Measurements from ENCODE around the gene USP2.

USP2 gene

GRCh38 chr11:119363081-119363850 is 18.2 kb downstream of the USP2 start:
- peak; percentile 76 for DNase-seq (ENCODE audit: low spot score)

DNA sequence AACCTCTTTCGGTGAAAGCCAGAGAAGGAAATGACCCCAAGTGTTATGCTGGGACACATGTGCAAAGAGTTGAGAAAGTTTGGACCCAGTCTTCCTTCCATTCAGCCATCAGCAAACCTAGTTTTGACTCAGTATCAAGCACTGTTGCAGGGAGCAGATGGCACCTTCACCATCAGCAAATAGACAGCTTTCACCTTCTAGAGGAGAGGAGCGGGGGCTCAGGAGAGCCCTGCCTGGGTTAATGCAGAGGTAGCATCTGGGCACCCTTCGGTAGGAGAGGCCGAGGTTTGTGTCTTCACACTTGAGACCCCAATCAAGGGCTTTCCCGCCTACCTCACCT is 18.8 kb downstream of the USP2 start:
- peak; percentile 82 for DNase-seq (ENCODE audit: low spot score)

GRCh38 chr11:119361941-119362725 is 19.4 kb downstream of the USP2 start:
- no peak for DNase-seq (ENCODE audit: low spot score)

DNA sequence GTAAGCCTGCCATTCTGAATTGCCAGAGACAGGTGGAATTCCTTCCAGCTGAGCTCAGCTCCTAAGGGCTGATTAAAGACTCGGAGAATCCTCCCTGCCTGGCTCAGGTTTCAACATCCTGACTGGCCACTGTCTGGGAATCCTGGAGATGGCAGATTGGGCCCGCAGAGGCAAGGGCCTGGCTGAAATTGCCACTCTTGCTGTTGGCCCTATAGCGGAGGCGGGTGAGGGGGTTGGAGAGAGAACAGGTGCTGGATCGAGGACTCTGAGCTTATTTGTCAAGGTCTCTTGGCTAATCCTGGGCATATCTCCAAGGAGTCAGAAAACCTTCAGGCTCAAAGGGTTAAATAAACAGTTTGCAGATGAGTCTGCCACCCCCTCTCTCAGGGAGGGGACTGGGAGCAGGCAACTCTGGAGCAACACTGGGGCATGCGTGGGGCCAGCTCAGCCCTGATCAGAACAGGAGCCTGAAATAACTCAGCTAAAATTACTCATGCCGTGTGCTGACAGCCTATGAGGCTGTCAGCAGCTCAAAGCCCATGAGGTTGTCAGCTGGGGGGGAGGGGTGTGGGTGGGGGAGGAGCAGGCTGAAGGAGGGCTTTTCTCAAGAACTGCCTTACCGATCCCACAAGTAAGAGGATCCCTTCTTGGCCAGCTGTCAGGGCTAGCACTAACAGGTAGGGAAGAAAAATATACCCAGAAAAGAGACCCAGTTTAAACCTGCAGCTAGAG is 20.3 kb downstream of the USP2 start:
- DNase-seq (ENCODE audit: low spot score), result peak; percentile 70

DNA sequence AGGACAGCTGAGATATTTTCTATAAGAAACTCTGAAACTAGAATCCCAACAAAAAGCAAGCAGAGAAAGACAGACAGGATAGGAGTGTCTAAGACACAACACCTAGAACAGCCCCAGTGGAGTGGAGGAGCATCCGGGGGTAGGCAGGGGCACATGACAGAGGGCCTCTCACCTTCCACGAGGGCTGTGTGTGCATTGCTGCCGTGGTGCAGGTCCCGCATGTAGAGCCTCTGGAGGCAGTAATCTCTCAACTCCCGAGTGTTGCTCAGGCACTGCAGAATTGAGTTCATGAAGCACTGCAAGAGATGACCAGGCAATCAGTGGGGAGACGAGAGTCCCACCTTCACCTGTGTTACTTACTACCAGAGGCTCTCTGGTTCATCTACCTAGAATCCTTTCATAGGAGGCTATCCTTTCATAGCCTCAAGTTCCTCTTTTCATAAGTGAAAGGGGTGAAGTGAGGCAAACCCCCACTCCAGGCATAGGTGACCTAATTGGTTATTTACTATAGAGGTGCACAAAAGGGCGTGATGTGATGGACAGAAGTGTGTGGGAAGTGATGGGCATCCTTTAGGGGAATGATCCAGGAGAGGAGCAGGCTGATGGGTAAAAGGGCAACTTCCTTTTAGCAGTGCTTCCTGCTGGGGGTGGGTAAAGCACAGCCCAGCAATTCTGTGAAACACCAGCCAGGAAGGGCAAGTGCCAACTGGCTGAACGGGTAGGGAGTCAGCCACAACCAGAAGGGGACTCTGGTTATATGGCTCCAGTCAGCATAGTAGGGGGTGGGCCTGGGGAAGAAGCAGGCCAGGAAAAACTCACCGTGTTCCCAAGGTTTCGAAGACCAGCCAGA is 21.9 kb downstream of the USP2 start:
- DNase-seq (ENCODE audit: low spot score), result no peak

DNA sequence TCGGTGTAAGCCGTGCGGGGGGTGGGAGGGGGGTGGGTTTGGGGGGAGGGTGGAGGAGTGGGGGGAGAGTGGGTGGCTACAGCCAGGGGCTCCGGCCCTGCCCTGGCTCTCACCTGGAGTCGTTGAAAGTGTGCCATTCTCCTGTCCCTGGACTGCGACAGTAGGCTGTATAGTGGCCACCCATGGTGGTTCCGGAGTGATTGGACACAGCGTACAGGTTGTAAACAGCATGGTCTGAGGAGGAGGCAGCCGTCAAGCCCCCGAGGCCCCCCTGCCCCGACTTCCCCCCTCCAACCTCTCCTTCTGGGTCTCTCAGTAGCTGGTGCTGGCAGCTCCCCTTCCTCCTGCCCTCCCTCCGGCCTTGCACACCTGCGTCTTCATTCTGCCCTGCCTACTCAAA is 24.4 kb downstream of the USP2 start:
- no peak for DNase-seq (ENCODE audit: low spot score)

GRCh38 chr11:119356349-119357031 is 25.0 kb downstream of the USP2 start:
- DNase-seq (ENCODE audit: low spot score), result peak; percentile 72

GRCh38 chr11:119355091-119355843 is 26.2 kb downstream of the USP2 start:
- no peak for DNase-seq (ENCODE audit: low spot score)

DNA sequence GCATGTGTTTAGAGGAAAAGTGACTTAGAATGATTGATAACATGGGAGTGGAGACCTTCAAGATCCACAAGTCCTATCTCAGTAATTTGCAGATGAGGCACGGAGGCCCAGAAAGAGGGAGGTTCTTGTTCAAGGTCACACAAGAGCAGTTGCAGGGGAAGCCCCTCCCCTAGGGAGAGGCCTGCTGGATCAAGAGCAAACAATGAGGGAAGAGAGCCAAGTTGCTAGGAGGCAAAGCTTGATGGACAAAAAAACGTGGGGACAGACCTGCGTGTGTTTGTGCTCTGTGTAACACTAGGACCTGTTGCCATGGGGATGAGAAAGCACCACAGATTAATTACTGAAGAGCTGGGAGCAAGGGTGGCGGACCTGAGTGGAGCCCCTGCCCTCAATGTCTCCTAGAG is 28.6 kb downstream of the USP2 start:
- DNase-seq (ENCODE audit: low spot score), result no peak

GRCh38 chr11:119351232-119351631 is 30.3 kb downstream of the USP2 start:
- DNase-seq (ENCODE audit: low spot score), result no peak

DNA sequence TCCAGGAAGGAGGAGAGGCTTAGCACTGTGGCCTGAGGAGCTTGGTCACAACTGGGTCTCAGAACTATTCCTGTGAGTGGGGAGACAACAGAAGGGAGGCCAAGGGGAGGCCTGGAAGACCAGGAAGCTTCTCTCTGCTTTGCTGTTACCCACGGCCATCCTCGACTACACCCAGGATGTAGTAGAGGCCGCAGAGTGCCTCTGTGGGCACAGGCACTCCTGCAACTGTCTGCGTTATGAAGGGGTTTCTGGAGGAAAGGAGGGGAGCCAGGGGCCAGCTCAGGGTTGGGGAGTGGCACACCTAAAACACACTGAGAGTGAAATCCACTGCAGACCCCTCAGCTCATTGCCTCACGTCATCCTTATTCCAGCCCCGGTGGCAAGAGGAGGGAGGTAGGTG is 31.2 kb downstream of the USP2 start:
- DNase-seq (ENCODE audit: low spot score), result no peak

DNA sequence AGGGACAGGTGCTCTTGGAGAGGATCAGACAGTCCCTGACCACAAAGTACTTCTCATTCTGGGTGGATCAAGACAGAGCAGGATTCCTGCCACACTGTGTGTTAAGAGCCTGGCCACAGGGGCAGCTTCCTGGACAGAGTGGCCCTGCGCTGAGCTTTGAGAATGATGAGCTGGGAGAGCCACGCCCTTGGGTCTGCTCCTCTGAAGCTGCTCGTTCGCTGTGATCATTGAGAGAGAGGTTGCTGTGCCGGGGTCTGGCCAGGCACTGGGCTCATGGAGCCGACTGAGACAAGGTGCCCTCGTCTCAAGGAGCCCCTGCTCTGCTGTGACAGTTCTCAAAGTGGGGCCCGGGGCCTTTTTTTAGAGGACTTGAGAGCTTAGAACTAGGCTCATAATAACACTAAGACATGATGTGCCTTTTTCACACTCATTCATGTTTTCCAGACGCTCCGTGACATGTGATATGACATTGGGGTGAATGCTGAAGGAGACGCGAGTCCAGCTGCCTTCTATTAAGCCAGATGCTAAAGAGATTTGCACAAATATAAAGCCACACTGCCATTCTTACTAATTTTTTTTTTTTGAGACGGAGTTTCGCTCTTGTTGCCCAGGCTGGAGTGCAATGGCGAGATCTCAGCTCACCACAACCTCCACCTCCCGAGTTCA is 33.4 kb downstream of the USP2 start:
- DNase-seq (ENCODE audit: low spot score), result no peak

- DNase-seq (ENCODE audit: low spot score), result no peak
Observed at GRCh38 chr11:119347242-119347641, 34.2 kb downstream of the USP2 start.

GRCh38 chr11:119346605-119347004 is 34.9 kb downstream of the USP2 start, which contains the start of gene MFRP:
TSS of gene MFRP (minus strand) at chr11:119346705. CDS start at chr11:119346513, 192 bp downstream.
- no peak for DNase-seq (ENCODE audit: low spot score)

GRCh38 chr11:119345685-119346084 is 35.8 kb downstream of the USP2 start:
- DNase-seq (ENCODE audit: low spot score), result no peak

DNA sequence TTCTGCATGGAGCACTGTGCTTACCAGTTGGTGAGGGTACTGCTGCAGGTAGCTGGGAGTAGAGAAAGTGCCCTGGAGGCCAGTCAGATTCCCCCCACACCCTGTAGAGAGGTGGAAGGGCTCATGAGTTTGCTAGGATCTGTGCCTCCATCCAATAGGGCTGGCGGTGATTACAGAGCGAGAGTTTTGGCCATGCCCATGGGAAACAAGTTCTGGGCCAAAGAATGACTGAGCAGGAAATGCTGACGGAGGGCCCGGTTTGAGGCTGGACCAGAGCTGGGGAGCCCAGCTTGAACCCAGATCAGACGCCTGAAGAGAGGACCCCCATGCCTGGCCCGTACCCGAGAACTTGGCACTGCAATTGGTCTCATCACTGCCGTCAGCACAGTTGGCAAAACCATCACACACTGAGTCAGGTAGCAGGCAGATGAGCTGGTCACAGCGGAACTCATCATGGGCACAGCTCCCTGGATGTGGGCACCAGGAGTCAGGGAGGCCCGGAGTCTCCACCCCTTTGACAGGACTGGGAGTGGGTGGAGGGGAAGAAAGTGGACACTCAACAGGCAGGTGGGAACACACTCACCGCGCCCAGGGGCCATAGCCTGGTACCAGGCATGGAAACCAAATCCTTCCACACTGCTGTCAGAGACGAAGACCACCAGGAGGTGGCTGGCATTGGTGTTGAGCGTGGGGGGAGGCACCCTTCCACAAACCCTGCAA is 37.0 kb downstream of the USP2 start:
- no peak for DNase-seq (ENCODE audit: low spot score)

DNA sequence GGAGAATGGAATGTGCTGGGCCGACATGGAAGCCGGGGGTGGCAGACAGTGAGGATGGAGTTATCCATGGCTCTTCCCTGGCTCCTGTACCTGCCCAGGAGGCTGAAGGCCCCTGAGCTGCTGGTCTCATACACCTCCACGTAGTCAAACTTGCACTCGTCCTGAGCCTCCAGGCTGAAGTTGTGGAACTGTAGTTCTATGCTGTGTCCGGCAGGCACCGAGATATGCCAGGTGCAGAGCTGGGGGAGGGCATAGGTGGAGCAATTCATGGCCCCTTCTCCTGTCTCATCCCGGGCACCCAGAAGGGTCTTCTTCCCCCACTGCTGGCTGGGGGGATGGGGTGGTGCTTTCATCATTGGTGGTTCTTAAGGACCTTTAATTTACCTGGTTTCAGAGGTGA is 37.8 kb downstream of the USP2 start:
- no peak for DNase-seq (ENCODE audit: low spot score)

DNA sequence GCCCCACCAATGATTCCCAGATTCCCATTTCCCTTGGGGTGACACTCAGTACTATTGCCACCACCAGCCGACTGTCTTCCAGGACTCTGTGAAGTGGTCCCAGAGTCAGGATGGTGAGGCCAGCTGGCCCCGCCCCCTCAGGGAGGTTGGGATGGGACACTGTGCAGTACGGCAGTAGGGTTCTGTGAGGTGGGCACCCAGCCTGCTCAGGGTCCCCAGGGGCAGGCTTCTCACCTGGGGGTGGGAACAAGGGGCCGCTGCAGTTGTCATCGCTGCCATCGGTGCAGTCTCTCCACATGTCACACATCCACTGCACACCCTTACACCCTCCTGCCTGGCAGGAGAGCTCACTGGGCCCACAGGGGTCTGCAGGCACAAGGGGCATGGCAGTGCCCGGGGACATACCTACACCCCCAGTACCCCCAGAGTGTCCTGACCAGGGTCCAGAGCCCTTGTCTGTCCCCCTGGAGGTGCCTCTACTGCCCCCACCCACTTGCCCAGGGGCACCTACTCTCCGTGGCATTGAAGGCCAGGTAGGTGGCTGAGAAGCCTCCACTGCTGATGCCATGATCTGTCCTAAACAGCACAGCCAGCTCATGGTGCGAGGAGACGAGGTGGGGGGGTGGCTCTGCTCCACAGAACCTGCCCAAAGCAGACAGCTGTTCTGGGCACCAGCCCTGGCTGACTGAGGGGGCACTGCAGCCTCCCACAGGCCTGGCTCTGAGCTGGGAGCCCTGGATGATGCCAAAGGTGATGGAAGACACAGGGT is 38.9 kb downstream of the USP2 start:
- no peak for DNase-seq (ENCODE audit: low spot score)

GRCh38 chr11:119342023-119342300 is 39.5 kb downstream of the USP2 start:
- DNase-seq (ENCODE audit: low spot score), result no peak
